Measurements from ENCODE around the gene PRKACA.
A peak's percentile ranks its signal among the peaks of the same experiment; 100 is the strongest.
"Not testable (repeated sequence)": the region's sequence is repeated elsewhere in the genome, so short reads cannot be mapped to it uniquely, and the experiment has no call there.

DNA sequence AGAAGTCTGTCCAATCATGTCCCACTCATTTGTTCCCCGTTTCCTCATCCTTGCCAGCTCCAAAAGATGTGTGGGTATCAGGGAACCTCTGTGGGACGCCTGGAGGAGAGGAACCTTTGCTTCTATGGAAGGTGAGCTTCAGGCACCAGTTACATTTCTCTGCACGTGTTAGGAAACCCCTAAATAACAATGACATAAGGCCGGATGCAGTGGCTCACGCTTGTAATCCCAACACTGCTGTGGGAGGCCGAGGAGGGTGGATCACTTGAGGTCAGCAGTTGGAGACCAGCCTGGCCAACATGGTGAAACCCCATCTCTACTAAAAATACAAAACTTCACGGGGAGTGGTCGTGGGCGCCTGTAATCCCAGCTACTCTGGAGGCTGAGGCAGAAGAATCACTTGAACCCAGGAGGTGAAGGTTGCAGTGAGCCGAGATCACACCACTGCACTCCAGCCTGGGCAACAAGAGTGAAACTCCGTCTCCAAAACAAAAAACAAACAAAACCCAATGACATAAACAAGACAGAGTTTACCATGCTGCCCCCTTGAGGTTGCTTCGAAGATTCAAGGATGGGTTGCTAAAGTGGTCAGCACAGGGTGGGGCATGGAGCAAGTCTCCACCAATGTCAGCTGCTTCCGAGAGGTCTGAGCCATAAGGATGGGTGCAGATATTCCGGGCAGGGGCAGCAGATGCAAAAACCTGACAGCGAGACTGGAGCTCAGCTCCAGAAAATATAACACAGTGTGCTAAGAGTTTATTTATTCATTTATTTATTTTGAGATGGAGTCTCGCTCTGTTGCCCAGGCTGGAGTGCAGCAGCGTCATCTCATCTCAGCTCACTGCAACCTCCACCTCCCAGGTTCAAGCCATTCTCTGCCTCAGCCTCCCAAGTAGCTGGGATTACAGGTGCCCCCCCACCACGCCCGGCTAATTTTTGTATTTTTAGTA, 74.6 kb downstream of the PRKACA start:
- TF ChIP-seq EZH2 (IDR thresholded peaks at IDR 0.05; ENCODE audit: borderline replicate concordance, low read length) = not testable (repeated sequence)
- TF ChIP-seq, protein P1, sequence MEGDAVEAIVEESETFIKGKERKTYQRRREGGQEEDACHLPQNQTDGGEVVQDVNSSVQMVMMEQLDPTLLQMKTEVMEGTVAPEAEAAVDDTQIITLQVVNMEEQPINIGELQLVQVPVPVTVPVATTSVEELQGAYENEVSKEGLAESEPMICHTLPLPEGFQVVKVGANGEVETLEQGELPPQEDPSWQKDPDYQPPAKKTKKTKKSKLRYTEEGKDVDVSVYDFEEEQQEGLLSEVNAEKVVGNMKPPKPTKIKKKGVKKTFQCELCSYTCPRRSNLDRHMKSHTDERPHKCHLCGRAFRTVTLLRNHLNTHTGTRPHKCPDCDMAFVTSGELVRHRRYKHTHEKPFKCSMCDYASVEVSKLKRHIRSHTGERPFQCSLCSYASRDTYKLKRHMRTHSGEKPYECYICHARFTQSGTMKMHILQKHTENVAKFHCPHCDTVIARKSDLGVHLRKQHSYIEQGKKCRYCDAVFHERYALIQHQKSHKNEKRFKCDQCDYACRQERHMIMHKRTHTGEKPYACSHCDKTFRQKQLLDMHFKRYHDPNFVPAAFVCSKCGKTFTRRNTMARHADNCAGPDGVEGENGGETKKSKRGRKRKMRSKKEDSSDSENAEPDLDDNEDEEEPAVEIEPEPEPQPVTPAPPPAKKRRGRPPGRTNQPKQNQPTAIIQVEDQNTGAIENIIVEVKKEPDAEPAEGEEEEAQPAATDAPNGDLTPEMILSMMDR (conservative IDR thresholded peaks at IDR 0.05 in 1 of 2, IDR thresholded peaks at IDR 0.05 in 1 of 2; ENCODE audit: extremely low read depth in 1 of 2, insufficient read depth in 1 of 2, low read depth in 1 of 2, low read length in 2 of 2) = peak; percentile 40 to 54
